ENCODE measurements around the gene TNPO1.

DNA sequence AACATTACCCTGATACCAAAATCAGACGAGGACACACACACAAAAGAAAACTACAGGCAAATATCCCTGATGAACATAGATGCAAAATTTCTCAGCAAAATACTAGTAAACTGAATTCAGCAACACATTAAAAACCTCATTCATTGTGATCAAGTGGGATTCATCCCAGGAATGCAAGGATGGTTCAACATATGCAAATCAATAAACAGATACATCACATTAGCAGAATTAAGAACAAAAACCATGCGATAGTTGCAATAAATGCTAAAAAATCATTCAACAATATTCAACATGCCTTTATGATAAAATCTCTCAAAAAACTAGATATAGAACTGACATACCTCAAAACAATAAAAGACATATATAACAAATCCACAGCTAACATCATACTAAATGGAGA, 36.9 kb upstream of the TNPO1 start:
- TF ChIP-seq, protein P1, sequence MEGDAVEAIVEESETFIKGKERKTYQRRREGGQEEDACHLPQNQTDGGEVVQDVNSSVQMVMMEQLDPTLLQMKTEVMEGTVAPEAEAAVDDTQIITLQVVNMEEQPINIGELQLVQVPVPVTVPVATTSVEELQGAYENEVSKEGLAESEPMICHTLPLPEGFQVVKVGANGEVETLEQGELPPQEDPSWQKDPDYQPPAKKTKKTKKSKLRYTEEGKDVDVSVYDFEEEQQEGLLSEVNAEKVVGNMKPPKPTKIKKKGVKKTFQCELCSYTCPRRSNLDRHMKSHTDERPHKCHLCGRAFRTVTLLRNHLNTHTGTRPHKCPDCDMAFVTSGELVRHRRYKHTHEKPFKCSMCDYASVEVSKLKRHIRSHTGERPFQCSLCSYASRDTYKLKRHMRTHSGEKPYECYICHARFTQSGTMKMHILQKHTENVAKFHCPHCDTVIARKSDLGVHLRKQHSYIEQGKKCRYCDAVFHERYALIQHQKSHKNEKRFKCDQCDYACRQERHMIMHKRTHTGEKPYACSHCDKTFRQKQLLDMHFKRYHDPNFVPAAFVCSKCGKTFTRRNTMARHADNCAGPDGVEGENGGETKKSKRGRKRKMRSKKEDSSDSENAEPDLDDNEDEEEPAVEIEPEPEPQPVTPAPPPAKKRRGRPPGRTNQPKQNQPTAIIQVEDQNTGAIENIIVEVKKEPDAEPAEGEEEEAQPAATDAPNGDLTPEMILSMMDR (IDR thresholded peaks at IDR 0.05 in 2 of 3, conservative IDR thresholded peaks at IDR 0.05 in 1 of 3; ENCODE audit: insufficient read depth in 2 of 3, low read depth in 1 of 3, low read length in 3 of 3), result no peak
- TF ChIP-seq NFE2L1 (tag; IDR thresholded peaks at IDR 0.05; ENCODE audit: borderline replicate concordance, low read depth), result no peak
- TF ChIP-seq BCL6 (CRISPR knock-in tag; IDR thresholded peaks at IDR 0.05), result no peak
- TF ChIP-seq, protein P2, sequence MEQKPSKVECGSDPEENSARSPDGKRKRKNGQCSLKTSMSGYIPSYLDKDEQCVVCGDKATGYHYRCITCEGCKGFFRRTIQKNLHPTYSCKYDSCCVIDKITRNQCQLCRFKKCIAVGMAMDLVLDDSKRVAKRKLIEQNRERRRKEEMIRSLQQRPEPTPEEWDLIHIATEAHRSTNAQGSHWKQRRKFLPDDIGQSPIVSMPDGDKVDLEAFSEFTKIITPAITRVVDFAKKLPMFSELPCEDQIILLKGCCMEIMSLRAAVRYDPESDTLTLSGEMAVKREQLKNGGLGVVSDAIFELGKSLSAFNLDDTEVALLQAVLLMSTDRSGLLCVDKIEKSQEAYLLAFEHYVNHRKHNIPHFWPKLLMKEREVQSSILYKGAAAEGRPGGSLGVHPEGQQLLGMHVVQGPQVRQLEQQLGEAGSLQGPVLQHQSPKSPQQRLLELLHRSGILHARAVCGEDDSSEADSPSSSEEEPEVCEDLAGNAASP (IDR thresholded peaks at IDR 0.05), result no peak
- TF ChIP-seq CSDE1 (IDR thresholded peaks at IDR 0.05), result no peak
- TF ChIP-seq, protein P3, sequence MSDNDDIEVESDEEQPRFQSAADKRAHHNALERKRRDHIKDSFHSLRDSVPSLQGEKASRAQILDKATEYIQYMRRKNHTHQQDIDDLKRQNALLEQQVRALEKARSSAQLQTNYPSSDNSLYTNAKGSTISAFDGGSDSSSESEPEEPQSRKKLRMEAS (CRISPR knock-in tag; IDR thresholded peaks at IDR 0.05), result no peak
- no peak for TF ChIP-seq CBFB (CRISPR knock-in tag; IDR thresholded peaks at IDR 0.05)
- TF ChIP-seq RBM34 (IDR thresholded peaks at IDR 0.05; ENCODE audit: borderline replicate concordance, insufficient read depth, low read length), result no peak
